ENCODE measurements around the gene MBOAT1.

Gene MBOAT1

DNA sequence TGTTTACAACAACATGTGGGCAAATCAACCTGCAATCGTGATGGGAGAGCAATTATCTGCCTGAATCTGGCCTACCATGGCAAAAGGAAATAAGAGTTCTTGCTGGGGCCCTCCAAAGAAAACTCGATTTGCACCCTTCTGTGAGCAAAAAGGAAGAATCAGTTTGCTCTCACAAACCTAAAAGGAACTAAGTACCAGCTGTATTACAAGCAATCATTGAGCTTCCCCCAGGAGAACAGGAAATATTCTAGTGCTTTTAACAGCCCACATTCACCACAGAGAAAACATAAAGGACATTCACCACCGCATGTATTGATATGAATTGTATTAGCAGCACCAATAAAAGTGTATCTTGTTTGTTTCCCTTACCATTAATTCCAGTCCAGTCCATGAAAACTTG is 75.0 kb downstream of the MBOAT1 start:
- no peak for DNase-seq (ENCODE audit: low read depth in 2 of 2)

DNA sequence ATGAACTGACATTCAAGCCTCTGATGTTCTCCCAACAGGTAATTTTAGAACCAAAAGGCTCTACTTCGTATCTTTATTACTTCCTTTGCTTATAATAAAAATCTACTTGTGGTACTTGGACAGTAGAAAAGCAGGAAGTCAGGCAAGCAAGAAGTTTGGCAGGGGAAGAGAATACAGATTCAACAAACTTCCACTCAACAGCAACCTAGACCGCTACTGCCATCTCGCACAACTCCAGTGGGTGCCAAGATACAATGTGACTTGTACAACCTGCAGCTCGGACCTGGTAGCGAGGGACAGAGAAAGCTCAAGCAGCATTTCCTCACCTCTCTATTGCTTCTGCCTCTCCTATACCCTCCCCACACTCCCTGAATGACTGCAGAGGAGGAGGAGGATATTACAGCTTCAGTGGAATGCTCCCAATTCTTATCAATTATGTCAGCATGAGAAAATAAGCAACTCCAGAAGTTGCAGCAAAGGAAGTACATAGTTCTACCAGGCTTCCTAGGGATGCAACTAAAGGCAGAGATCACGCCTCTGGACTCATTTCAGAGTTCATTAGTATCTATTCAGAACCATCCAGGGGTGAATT is 76.5 kb downstream of the MBOAT1 start:
- no peak for DNase-seq (ENCODE audit: low read depth in 2 of 2)

DNA sequence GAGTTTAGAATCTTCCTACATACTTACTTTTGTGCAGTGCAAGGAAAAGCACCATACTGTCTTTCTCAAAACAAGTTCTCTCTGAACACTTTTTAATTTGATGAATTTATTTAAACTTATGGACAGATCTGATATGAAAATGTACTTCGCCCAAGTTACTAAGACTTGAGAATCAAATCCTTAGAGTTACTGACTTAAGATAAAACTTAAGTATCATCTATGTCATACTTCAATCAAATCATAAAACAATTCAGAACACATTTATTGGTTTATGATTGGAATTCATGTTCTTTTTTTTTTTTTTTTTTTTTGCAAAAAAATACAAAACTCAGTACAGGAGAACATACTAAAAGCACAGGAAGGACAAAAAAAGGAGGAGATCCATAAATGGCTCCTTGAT is 77.7 kb downstream of the MBOAT1 start:
- DNase-seq (ENCODE audit: low read depth in 2 of 2): no peak

DNA sequence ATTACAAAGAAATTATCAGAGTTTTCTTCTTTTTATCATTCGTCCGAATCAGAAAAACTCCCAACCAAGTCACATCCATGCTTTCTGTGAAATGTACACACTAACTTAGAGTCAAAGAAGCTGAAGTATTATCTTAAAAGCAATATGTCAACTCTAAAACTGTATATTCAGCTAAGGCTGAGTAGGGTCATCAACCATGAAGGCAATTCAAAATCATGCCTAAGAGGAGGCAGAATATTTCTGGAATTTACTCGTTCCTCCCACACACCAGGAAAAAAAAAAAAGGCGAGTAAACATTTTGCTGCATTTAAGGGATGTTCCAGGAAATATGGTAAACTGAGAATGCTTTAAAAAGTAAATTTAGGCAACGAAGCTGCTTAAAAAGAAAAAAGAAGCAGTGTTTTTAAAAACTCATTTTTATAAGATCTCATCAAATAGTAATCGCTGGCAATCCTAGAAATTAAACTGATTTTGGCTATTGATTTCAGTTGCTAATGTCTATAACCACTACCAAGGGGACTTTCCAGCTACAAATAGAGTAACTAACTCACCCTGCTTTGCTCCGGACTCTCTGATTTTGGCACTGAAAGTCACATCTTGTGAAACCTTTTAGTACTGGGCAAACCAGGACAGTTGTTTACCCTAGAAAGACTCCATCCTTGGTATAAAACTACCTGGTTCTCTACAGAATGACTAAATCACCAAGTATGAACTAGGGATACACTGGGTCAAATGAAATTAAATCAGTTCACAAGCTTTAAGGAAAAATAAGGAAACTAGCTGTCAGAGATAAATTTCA is 82.8 kb downstream of the MBOAT1 start:
- no peak for DNase-seq (ENCODE audit: low read depth in 2 of 2)

DNA sequence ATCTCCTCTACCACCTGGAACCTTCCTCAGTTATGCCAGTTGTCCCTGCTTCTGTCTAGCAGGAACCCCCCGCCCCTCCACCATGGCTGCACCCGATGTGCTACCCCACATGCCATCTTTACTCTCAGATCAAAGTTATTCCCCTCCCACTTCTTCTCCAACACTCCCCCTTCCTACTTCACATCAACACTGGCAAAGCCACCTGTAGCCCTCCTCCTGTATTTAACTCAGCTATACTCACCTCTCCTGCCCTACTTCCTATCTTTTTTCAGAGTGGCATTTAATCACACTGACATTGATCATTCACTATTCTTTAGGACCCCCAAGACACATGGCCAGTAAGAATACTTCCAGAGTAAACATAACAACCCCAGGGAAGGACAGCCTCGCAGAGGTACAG is 84.3 kb downstream of the MBOAT1 start:
- no peak for DNase-seq (ENCODE audit: low read depth in 2 of 2)

DNA sequence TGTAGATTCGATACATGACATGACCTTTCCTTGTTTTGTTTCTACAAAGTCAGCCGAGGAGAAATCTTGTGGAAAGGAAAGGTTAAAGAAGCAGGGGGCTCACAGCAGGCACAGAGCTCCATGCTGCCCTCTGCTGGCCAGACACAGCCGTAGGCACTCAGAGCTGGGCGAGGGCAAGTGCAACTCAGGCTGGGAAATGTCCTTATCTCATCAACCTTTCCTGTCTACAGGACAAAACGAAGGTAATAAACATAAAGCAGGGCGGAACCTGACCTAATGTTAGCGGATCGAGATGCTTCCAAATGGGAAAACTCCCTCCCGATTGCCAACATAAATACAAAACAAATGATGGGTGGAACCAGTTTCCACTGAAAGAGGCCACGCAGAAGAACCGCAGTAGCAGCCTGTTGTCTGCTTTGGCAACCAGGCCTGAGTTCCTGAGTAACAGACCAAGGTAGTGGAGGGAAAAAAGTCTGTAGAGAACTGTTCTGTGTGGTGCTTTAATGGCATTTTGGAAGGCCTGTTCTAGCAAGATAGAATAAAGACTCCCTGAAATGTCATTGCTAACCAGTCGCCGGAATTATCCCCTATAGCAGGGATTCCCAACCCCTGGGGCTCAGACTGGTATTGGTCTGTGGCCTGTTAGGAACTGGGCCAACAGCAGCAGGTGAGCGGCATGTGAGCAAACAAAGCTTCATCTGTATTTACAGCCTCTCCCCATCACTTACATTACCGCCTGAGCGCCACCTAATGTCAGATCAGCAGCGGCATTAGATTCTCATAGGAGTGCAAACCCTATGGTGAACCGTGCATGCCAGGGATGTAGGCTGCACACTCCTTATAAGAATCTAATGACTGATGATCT is 85.2 kb downstream of the MBOAT1 start:
- peak; percentile 11 to 13 for DNase-seq (ENCODE audit: low read depth in 2 of 2)

DNA sequence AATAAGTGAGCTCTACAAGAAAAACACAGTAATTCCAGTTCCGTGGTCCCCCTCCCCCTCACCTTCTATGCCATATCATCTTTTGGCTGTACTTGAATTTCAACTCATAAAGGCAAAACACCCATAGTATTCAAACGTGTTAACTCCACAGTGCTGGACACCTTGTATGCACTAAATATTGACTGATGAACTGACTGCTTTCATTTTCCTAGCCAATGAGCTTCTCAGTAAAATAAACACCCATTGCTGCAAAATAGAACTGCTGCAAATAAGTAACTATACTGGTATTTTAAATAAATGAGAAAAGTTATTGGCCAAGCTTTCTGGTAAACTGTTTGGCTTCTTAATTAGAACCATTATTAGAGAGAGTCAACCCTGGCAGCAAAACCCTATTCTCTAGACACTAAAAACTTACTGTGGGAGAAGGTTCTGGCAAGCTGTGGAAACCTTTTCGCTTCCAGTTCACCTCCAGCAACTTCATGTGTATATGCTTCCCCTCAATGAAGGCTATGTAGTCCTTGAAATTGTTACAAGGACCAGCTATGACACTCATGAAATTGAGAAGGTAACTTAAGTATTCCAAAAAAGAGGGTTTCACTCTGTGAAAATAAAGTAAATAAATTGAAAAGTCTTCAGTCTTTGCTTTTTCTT is 86.0 kb downstream of the MBOAT1 start:
- no peak for DNase-seq (ENCODE audit: low read depth in 2 of 2)

DNA sequence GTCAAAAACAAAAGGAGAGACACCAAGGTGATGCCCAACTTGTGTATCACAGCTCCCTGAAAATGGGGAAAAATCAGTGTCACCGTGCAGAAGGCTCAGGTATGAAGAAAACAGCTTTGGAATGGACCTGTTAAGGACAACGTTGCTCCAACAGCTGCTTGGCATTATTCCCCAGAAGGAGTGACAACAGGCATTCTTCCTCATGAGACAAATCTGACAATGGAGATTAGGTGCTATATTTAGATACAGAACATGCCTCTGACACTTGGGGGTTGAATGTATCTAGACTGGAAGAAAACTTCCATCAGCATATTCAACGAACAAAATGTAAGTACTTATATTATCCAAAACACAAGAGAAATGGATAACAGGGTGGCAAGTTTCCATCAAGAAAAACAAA is 87.7 kb downstream of the MBOAT1 start:
- DNase-seq (ENCODE audit: low read depth in 2 of 2): no peak

DNA sequence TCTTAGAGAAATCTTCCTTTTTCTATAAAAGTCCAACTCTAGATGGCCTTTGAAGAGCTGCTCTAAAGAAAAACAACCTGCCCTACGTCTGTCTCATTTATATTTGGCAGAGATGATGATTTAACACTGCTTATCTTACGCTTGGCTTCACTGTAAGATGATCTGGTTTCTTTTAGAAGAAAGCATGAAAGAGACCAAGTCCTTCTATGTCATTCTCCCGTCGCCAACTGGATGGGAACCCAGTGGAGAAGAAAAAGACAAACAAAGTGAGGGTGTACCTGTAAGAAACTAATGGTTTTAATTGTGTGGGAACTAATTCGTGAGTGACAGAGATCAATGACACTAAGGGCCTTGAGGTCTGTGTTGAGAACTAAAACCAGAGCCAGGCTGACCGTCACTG is 92.8 kb downstream of the MBOAT1 start:
- DNase-seq (ENCODE audit: low read depth in 2 of 2): no peak

DNA sequence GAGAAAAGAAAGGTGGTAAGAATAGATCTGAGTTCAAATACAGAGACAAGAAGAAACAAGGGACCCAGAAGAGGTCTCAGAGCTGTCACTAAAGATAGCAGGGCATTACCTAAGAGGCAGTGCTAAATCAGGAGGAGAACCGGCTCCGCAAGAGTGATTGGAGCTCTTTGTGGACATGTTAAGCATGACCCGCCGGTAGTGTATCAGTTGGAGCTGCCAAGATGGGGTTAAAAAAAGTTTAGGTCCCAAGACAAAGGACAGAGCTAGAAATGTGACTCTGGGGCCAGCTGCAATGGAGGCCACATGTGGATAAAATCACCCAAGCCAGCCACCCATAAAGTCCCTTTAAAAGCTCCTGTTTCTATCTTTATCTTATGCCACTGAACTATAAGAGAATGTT is 93.4 kb downstream of the MBOAT1 start:
- DNase-seq (ENCODE audit: low read depth in 2 of 2): no peak

DNA sequence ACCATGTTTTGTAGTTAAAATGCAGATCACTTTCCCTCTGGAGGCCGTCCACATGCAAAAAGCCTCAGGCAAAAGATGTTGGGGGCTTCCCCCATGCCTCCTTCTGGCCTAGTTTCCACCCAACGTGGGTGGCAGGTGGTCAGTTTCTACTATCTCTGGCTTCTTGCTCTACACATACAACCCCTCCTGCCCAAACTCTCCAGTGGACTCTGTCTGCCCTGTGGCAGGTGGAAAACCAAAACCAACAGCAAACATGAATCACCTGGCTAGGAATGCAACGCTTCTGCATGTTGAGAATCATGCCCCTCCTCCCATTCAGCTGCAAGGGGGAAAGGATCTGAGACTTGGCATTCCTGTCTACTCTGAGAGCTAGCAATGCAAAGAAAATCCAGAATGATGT is 94.8 kb downstream of the MBOAT1 start:
- DNase-seq (ENCODE audit: low read depth in 2 of 2): no peak

DNA sequence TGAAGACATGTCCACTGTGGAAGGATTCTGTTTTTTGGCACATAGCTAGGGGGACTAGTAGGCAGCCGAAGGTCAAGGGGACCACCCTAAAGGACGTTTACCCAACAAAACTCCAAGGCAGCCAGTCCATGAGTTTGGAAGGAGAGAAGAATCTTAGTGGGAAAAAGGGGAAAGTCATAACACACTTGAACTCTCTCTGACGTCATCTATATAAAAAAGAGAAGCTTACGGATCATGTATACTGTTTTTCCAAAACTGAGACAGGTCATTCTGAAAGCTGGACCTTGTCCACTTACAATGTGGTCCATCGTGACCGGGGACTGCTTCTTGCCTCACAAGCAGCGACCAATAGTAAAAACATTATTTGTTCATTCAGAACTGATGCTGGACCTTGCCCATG is 95.5 kb downstream of the MBOAT1 start:
- DNase-seq (ENCODE audit: low read depth in 2 of 2): no peak

DNA sequence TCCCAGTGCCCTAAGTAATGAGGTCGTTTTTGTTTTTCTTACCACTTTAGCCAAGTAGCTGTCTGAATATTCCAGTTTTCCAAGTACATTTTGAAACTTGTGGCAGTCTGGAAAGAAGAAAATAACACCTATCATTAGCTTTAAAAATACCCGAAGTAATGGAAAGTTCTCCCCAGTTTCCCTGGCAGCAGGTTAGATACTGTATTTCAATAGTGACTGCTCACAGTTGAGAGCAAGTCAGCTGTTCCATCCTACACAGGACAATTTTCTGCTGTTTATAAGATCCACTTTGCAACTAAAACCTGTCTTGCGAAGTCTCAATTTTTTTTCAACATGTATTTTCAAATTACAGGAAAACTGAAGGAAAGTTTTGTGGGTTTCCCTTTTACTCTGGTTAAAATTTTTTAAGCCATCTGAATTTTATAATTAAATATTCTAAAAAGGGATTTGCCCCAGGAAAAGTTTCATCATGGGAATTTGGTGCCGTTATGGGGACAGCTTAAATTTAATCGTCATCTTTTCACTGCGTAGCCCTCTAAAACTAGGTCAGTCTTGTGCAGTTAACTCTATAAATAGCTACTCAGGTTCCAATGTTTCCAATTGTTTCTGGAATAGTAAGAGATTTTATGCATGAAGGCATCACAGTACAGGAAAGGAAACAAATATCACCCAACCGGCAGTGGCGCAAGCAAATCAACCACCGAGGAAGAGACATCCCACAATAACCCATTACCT is 96.9 kb downstream of the MBOAT1 start:
- no peak for DNase-seq (ENCODE audit: low read depth in 2 of 2)

DNA sequence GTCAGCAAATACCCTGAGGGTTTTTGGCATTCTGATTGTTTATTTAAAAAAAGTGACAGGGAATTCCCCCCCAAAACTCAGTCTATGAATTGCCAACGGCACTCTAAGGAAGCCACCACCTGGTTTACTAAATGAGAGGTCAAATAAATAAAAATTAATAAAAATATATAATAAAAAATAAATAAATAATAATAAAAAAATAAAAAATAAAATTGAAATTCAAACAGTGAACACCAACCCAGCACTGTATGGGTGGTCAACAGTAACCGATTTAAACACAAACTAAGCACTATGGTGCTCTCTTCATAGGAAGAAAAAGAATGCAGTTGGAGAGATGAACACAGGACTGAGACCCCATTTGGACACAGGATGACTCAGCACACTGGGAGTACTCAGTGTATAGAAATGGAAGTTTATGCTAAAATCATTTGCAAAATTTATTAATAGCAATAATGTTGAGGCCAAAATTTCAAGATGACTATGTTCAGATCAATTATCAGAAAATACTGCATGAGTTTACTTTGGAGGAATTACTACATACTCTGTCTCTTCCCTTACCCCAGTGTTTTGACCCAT is 98.5 kb downstream of the MBOAT1 start:
- DNase-seq (ENCODE audit: low read depth in 2 of 2): no peak

DNA sequence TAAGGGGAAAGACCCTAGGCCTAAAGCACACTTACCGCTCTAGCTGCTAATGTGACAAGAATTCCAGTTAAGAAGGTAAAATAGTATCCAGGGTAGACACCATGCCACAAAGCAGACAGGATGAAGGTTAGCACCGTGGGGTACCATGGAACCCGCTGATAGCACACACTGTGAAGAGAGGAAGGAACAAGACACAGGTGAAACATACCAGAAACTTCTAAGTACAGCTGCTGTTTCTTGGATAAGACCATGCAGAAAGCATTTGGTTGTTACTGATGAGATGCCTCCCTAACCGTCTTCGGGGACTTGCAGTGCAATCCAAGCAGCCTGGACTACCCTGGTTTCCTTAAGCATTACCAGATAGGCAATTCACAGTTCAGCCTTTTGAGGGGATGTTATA is 99.4 kb downstream of the MBOAT1 start:
- no peak for DNase-seq (ENCODE audit: low read depth in 2 of 2)

DNA sequence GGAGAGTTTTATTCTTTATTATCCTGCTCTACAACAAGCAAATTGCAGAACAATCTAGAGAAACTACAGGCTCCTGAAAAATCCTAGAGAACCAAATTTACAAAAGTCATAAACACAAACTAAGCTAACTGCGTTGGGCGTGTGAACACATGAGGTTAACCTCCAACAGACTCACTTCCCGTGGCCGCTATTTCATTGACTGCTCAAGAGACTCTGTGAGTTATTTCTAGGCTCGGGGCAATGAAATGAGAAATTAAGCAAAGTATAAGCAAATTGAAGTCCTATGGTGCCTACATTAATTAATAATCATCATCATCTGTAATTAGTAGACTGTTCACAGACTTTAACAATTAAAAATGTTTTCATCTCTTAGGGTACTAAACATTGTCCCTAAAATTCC is 100.0 kb downstream of the MBOAT1 start:
- no peak for DNase-seq (ENCODE audit: low read depth in 2 of 2)

DNA sequence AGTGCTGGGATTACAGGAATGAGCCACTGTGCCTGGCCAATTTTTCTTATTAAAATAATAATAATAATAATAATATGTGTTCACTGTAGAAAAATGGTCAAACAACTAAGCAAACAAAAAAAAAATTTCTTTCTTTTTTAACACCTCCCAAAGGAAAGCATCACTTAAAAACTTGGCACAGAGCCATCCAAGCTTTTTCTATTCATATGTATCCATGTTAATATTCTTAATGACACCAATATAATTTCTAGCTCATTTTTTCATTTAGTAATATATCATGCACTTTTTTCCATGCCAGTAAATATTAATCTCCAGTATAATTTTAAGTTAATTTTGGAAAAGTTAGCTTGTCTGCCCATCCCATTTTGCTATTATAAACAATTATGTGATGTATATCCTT is 101.8 kb downstream of the MBOAT1 start:
- no peak for DNase-seq (ENCODE audit: low read depth in 2 of 2)

DNA sequence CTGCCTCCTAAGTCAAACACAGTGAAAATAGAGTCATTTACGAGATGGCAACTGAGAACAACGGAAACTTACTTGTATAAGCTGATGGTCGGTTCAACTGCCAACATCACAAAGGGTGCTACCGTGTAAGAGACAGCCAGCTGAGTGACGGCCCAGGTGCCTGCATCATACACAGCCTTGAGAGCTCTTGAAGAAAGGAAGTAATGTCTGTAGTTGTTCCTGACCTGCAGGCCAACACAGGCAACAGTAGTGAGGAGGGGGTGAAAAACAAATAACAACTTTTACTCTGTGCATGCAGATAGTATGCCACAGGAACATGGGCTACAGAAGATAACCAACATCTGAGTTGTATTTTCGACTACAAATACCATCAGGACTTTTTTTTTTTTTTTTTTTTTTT is 102.7 kb downstream of the MBOAT1 start:
- no peak for DNase-seq (ENCODE audit: low read depth in 2 of 2)

DNA sequence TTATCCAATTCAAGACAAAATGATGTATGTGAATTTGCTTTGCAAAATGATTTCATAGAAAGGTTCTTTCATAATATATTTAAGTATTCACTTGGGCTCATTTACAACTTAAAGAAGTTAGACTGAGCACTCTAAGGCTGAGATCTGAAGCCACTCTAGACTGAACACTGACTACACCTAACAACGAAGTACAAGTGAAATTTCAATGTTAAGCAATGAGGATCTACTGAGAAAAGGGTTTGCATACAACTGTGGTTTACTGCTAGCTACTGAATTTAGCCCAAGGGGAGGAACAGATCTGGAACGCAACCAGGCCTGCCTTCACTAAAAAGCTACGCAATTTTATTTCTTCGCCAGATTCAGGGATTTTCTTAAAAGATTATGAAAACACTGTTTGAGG is 106.4 kb downstream of the MBOAT1 start:
- DNase-seq (ENCODE audit: low read depth in 2 of 2): no peak

DNA sequence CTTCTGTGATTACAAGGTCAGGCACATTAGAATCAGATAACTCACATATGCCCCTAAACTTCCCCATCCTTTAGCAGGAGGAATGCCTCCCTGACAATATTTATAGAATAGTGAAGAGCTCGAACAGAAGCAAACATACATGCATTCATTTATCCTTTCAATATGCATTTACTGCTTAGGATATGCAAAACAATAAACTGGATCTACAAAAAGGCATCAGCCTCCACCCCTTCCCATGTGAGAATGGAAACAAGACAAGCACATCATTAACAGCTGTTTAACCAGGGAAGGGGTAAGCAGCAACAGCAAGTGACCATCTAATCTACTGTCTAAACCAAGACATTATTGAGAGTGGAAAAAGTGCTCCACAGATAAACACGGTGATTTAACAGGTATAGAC is 107.6 kb downstream of the MBOAT1 start:
- no peak for DNase-seq (ENCODE audit: low read depth in 2 of 2)

DNA sequence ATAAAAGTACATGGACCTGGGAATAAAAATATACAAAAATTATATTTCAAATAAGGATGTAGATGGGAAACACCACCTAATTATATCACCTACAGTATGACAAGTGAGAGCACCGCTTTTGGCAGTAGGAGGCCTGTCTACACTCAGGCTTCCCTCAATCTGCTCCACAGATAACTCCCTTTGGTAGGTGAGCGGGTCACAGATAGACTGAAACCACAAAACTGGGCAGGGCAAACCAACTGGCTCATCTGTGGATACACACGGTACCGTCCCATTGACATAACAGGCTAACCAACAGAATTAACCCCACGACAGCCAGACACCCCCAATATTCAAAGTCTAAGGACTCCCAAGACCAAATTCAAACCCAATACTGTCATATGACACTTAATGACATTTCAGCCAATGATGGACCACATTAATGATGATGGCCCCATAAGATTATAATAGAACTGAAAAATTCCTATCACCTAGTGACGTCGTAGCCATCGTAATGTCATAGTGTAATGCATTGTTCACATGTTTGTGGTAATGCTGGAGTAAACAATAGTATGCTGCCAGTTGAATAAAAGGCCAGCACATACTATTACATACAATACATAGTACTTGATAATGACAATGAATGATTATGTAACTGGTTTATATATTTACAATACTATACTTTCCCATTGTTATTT is 109.7 kb downstream of the MBOAT1 start:
- DNase-seq (ENCODE audit: low read depth in 2 of 2): no peak
